Fibroblast of lung (primary cell): Measurements from ENCODE around the gene PUM2.

ENCODE experiments used
- CTCF ChIP-seq, 2 donors: IDR thresholded peaks in 1 of 2; conservative IDR thresholded peaks in 1 of 2; 1 replicate in 1 of 2; 2 replicates in 1 of 2; pipeline ENCODE4 v1.5.1; 2011 to 2012; ENCODE audit warnings: low read length in 2 of 2, control low read depth in 1 of 2, inconsistent platforms in 1 of 2, low read depth in 1 of 2, mild to moderate bottlenecking in 1 of 2
- EZH2 ChIP-seq: IDR thresholded peaks from 2 replicates; pipeline ENCODE4 v1.5.1; 2012; ENCODE audit warnings: low read length, control low read depth, mild to moderate bottlenecking; ENCODE audit errors: missing control alignments

- TF ChIP-seq CTCF (conservative IDR thresholded peaks at IDR 0.05 in 1 of 2, IDR thresholded peaks at IDR 0.05 in 1 of 2; ENCODE audit: low read depth in 1 of 2, low read length in 2 of 2) (no peak), EZH2 (no peak)
Measured at GRCh38 chr2:20300656-20301055, 50.0 kb downstream of the PUM2 start.
